ENCODE results near the gene METTL13. TPM values are rescaled to one million over a fixed set of nuclear protein-coding genes. Genes with fewer than 3 reads are reported as not detected.

Gene METTL13
- polyA plus RNA-seq, 1 donor (not counting 4 experiments of a cell fraction or from before 2014, with no cell fraction given): 54.0 TPM

- Histone ChIP-seq H3K27me3 (ENCODE audit: control insufficient read depth, extremely low read depth, insufficient read depth, low read length) (no peaks in the 10 kb centered on the region), H3K9me3 (ENCODE audit: control insufficient read depth, low read depth, low read length) (no peaks in the 10 kb centered on the region), H3K36me3 (ENCODE audit: control insufficient read depth in 2 of 2, extremely low read depth in 1 of 2, insufficient read depth in 2 of 2, low read length in 2 of 2) (peaks cover 0 to under 1% of the 10 kb centered on the region in 2 experiments), H4K20me1 (ENCODE audit: control insufficient read depth, extremely low read depth, insufficient read depth, low read length) (no peaks in the 10 kb centered on the region), H3K27ac (ENCODE audit: control insufficient read depth, insufficient read depth, low read length) (peak within 1 kb of the TSS; percentile 99), H3K79me2 (ENCODE audit: control insufficient read depth, insufficient read depth, low read length) (peaks cover 31% of the 10 kb centered on the region), H3K4me3 (ENCODE audit: control insufficient read depth in 2 of 3, extremely low read depth in 1 of 3, insufficient read depth in 2 of 3, low read depth in 1 of 3, low read length in 3 of 3) (peak within 1 kb of the TSS; percentile 85 to 98 (median 96)), H3K4me1 (ENCODE audit: control insufficient read depth, extremely low read depth, insufficient read depth, low read length) (peaks cover 34% of the 10 kb centered on the region), H2AFZ (ENCODE audit: control insufficient read depth, low read length) (peak within 1 kb of the TSS; percentile 98), H3K9ac (ENCODE audit: control insufficient read depth, extremely low read depth, insufficient read depth, low read length) (peak within 1 kb of the TSS; percentile 97), H3K4me2 (ENCODE audit: control insufficient read depth, extremely low read depth, insufficient read depth, low read depth, low read length) (peak within 1 kb of the TSS; percentile 93), H3K9me1 (ENCODE audit: control insufficient read depth, extremely low read depth, insufficient read depth, low read length) (no peaks in the 10 kb centered on the region)
- FAIRE-seq (no peak), DNase-seq (ENCODE audit: low read depth, low spot score) (no peak)
- dilution Hi-C loops (cut with MboI; ENCODE audit: extremely low pct_ligation_motif_present, low sequenced_read_pairs): no loop called here
- TF ChIP-seq, protein P1, sequence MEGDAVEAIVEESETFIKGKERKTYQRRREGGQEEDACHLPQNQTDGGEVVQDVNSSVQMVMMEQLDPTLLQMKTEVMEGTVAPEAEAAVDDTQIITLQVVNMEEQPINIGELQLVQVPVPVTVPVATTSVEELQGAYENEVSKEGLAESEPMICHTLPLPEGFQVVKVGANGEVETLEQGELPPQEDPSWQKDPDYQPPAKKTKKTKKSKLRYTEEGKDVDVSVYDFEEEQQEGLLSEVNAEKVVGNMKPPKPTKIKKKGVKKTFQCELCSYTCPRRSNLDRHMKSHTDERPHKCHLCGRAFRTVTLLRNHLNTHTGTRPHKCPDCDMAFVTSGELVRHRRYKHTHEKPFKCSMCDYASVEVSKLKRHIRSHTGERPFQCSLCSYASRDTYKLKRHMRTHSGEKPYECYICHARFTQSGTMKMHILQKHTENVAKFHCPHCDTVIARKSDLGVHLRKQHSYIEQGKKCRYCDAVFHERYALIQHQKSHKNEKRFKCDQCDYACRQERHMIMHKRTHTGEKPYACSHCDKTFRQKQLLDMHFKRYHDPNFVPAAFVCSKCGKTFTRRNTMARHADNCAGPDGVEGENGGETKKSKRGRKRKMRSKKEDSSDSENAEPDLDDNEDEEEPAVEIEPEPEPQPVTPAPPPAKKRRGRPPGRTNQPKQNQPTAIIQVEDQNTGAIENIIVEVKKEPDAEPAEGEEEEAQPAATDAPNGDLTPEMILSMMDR (optimal IDR thresholded peaks at IDR 0.05 in 1 of 3, IDR thresholded peaks at IDR 0.05 in 1 of 3, conservative IDR thresholded peaks at IDR 0.05 in 1 of 3; ENCODE audit: extremely low read depth in 1 of 3, insufficient read depth in 2 of 3, low read length in 3 of 3): peak in 1 of 3 experiments; percentile 2
- no peak for TF ChIP-seq EZH2 (IDR thresholded peaks at IDR 0.05; ENCODE audit: low read length)
Observed at GRCh38 chr1:171741872-171742576, 39.4 kb upstream of the METTL13 start, which contains the start of gene VAMP4. Gene VAMP4 (minus strand): TSS chr1:171742065. CDS start chr1:171738414, 3,651 bp downstream.

GRCh38 chr1:171742577-171742922 lies 38.9 kb upstream of the METTL13 start:
- H3K27me3 ChIP-seq (ENCODE audit: control insufficient read depth, extremely low read depth, insufficient read depth, low read length): no peaks in the 10 kb centered on the region
- FAIRE-seq: no peak
- no peak for DNase-seq (ENCODE audit: low read depth, low spot score)
- TF ChIP-seq, protein P1 (optimal IDR thresholded peaks at IDR 0.05 in 1 of 3, IDR thresholded peaks at IDR 0.05 in 1 of 3, conservative IDR thresholded peaks at IDR 0.05 in 1 of 3; ENCODE audit: extremely low read depth in 1 of 3, insufficient read depth in 2 of 3, low read length in 3 of 3): no peak
- TF ChIP-seq EZH2 (IDR thresholded peaks at IDR 0.05; ENCODE audit: low read length): no peak
- no peaks in the 10 kb centered on the region for H3K9me1 ChIP-seq (ENCODE audit: control insufficient read depth, extremely low read depth, insufficient read depth, low read length)
- peak overlapping the region; percentile 85 to 98 (median 96) for H3K4me3 ChIP-seq (ENCODE audit: control insufficient read depth in 2 of 3, extremely low read depth in 1 of 3, insufficient read depth in 2 of 3, low read depth in 1 of 3, low read length in 3 of 3)
- peak overlapping the region; percentile 99 for H3K27ac ChIP-seq (ENCODE audit: control insufficient read depth, insufficient read depth, low read length)
- H4K20me1 ChIP-seq (ENCODE audit: control insufficient read depth, extremely low read depth, insufficient read depth, low read length): no peaks in the 10 kb centered on the region
- peaks cover 34% of the 10 kb centered on the region for H3K4me1 ChIP-seq (ENCODE audit: control insufficient read depth, extremely low read depth, insufficient read depth, low read length)
- no peaks in the 10 kb centered on the region for H3K36me3 ChIP-seq (ENCODE audit: control insufficient read depth in 2 of 2, extremely low read depth in 1 of 2, insufficient read depth in 2 of 2, low read length in 2 of 2)
- peaks cover 31% of the 10 kb centered on the region for H3K79me2 ChIP-seq (ENCODE audit: control insufficient read depth, insufficient read depth, low read length)
- peak overlapping the region; percentile 98 for H2AFZ ChIP-seq (ENCODE audit: control insufficient read depth, low read length)
- H3K9ac ChIP-seq (ENCODE audit: control insufficient read depth, extremely low read depth, insufficient read depth, low read length): peak overlapping the region; percentile 97
- dilution Hi-C loops (cut with MboI; ENCODE audit: extremely low pct_ligation_motif_present, low sequenced_read_pairs): no loop called here
- H3K9me3 ChIP-seq (ENCODE audit: control insufficient read depth, low read depth, low read length): no peaks in the 10 kb centered on the region
- peak overlapping the region; percentile 93 for H3K4me2 ChIP-seq (ENCODE audit: control insufficient read depth, extremely low read depth, insufficient read depth, low read depth, low read length)
